Osteocyte (in vitro differentiated cells): ENCODE results near the gene CPEB2. TPM values are rescaled to one million over a fixed set of nuclear protein-coding genes. Genes with fewer than 3 reads are reported as not detected.

ENCODE experiments used
- DNase-seq: peaks from one replicate; pipeline ENCODE4 v3.0.0; 2021; ENCODE audit warnings: mixed read lengths; ENCODE audit not compliant: unreplicated experiment; ENCODE audit errors: extremely low spot score
- H3K27ac Mint-ChIP-seq: one replicate; pipeline ENCODE4 v1.8.0; 2021; ENCODE audit warnings: mild to moderate bottlenecking, mixed read lengths; ENCODE audit not compliant: unreplicated experiment
- H3K27me3 Mint-ChIP-seq: one replicate; pipeline ENCODE4 v1.8.0; 2021; ENCODE audit warnings: mixed read lengths; ENCODE audit not compliant: unreplicated experiment
- H3K36me3 Mint-ChIP-seq: one replicate; pipeline ENCODE4 v1.8.0; 2021; ENCODE audit warnings: mixed read lengths; ENCODE audit not compliant: unreplicated experiment
- H3K4me1 Mint-ChIP-seq: one replicate; pipeline ENCODE4 v1.8.0; 2021; ENCODE audit warnings: mixed read lengths; ENCODE audit not compliant: unreplicated experiment
- H3K4me3 Mint-ChIP-seq: one replicate; pipeline ENCODE4 v1.8.0; 2021; ENCODE audit warnings: mild to moderate bottlenecking, moderate library complexity, mixed read lengths; ENCODE audit not compliant: unreplicated experiment
- H3K9me3 Mint-ChIP-seq: one replicate; pipeline ENCODE4 v1.8.0; 2021; ENCODE audit warnings: mixed read lengths; ENCODE audit not compliant: unreplicated experiment
- total RNA-seq: library from RNA; stranded (reverse); gene quantifications from 2 replicates; pipeline ENCODE4 v1.2.1, GENCODE V29; 2021
- TF ChIP-seq, protein P1 (sequence below): fragments of 200-600 bp; sonication (generic); IDR thresholded peaks from 2 replicates; pipeline ENCODE4 v1.5.0; 2021; ENCODE audit warnings: antibody characterized with exemption, mild to moderate bottlenecking, moderate library complexity

Gene CPEB2
- total RNA-seq, 1 donor from 2014 or later = 65.7 TPM

DNA sequence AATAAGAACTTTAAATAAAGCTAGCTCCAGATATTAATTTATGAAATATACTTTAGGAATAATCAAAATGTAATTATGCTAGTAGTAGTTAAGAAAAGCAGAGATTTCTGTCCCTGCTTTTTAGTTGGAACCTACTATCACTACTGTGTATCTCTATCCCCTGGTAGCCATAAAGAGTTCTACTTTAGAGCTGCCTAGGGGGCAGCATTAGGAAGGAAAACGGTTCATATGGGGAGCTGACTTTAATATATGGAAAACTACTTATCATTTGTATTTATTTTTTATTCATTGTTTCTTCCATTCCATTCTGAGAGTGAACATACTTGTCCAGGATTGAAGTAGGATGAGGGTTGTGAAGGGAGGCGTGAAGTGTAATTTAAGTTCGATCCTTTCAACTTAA lies 40.9 kb downstream of the CPEB2 start:
- Mint-ChIP-seq H3K36me3 (peaks cover 55% of the 10 kb centered on the region), H3K9me3 (no peaks in the 10 kb centered on the region), H3K27ac (peak overlapping the region; percentile 28), H3K27me3 (no peaks in the 10 kb centered on the region), H3K4me1 (peaks cover 48% of the 10 kb centered on the region), H3K4me3 (no peak overlapping the region)
- no peak for DNase-seq
- TF ChIP-seq, protein P1, sequence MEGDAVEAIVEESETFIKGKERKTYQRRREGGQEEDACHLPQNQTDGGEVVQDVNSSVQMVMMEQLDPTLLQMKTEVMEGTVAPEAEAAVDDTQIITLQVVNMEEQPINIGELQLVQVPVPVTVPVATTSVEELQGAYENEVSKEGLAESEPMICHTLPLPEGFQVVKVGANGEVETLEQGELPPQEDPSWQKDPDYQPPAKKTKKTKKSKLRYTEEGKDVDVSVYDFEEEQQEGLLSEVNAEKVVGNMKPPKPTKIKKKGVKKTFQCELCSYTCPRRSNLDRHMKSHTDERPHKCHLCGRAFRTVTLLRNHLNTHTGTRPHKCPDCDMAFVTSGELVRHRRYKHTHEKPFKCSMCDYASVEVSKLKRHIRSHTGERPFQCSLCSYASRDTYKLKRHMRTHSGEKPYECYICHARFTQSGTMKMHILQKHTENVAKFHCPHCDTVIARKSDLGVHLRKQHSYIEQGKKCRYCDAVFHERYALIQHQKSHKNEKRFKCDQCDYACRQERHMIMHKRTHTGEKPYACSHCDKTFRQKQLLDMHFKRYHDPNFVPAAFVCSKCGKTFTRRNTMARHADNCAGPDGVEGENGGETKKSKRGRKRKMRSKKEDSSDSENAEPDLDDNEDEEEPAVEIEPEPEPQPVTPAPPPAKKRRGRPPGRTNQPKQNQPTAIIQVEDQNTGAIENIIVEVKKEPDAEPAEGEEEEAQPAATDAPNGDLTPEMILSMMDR = peak; percentile 42

DNA sequence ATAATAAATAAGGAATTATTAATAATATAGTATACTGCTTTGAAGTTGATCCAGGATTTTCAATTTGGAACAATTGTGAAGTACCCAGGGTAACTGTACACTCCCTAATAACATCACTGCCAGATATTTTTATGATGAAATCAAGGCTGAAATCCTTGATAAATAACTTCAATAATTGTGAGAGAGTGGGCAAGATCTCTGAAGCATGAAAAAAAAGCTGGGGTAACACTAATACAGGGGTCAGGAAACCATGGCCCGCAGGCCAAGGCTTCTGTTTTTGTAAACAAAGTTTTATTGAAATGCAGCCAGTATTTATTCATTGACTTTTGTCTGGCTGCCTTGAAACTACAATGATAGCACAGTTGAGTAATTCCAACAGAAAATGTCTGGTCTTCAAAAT lies 41.6 kb downstream of the CPEB2 start:
- peaks cover 45% of the 10 kb centered on the region for H3K4me1 Mint-ChIP-seq
- peaks cover 5% of the 10 kb centered on the region for H3K9me3 Mint-ChIP-seq
- peaks cover 56% of the 10 kb centered on the region for H3K36me3 Mint-ChIP-seq
- no peak overlapping the region for H3K4me3 Mint-ChIP-seq
- TF ChIP-seq, protein P1 = no peak
- no peak for DNase-seq
- H3K27me3 Mint-ChIP-seq = no peaks in the 10 kb centered on the region
- H3K27ac Mint-ChIP-seq = no peak overlapping the region

DNA sequence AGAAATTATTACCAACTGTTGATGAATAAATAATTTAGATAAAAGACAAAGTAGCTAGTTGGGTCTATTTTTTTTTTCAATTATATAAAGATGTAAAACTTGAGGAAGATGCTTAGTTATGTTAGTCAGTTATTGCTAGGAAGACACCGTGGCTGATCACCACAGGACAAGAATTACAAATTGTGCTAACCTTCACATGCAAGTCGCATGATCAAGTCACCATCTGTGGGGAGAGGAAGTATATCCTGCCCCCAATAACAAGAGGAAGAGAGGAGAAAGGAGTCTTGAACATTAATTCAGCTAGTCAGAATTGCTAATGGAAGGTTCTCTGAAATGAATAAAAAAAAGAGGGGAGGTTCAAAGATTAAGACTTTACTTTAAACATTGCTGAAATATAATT lies 52.3 kb downstream of the CPEB2 start:
- Mint-ChIP-seq H3K27me3 (no peaks in the 10 kb centered on the region), H3K36me3 (peaks cover 50% of the 10 kb centered on the region), H3K4me3 (no peak overlapping the region), H3K4me1 (peaks cover 19% of the 10 kb centered on the region), H3K9me3 (no peaks in the 10 kb centered on the region), H3K27ac (peak overlapping the region; percentile 37)
- TF ChIP-seq, protein P1 = no peak
- no peak for DNase-seq

DNA sequence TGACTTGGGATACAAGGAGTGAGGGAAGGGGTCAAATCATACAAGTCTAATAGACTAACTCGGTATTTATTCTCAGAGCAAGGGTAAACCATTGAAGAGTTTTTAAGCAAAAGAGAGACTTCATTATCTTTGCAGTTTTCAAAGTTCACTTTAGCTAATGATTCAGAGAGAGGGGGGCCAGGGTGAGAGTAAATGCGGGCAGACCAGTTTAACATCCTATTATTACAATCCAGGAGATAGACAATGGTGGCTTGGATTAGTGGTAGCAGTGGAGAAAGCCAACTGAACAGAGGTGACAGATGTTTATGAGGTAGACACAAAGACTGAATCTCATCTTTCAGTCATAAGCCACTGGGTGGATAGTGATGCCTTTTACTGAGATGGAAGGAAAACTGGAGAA lies 57.9 kb downstream of the CPEB2 start:
- Mint-ChIP-seq H3K4me3 (no peak overlapping the region), H3K9me3 (no peaks in the 10 kb centered on the region)

DNA sequence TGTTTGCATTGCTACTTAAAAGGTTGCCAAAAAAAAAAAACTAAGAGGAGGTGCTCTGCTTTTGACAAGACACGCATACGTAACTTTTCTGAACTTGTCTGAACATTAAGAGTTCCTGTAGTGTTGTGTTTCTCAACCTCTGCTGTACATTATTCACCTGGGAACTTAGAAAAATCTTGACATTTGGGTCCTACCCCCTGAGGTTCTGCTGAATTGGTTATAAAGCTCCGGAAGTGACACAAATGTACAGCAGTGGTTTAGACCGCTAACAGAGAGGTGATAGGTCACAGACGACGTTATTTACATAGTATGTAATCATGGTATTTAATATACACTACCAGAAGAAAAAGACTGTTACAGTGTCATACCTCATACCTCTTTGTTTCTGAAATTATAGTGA lies 61.1 kb downstream of the CPEB2 start:
- H3K4me1 Mint-ChIP-seq = peaks cover 19% of the 10 kb centered on the region
- peaks cover 44% of the 10 kb centered on the region for H3K36me3 Mint-ChIP-seq
- TF ChIP-seq, protein P1 = no peak
- H3K27ac Mint-ChIP-seq = peak overlapping the region; percentile 19
- no peaks in the 10 kb centered on the region for H3K9me3 Mint-ChIP-seq
- no peaks in the 10 kb centered on the region for H3K27me3 Mint-ChIP-seq
- H3K4me3 Mint-ChIP-seq = no peak overlapping the region
- no peak for DNase-seq

More for the DNA sequence above, 57.9 kb downstream of the CPEB2 start:
- H3K27me3 Mint-ChIP-seq = no peaks in the 10 kb centered on the region
- peaks cover 17% of the 10 kb centered on the region for H3K4me1 Mint-ChIP-seq
- no peak for DNase-seq
- TF ChIP-seq, protein P1 = no peak
- no peak overlapping the region for H3K27ac Mint-ChIP-seq
- H3K36me3 Mint-ChIP-seq = peaks cover 41% of the 10 kb centered on the region
